Breast epithelium (tissue), 3 donors: Measurements from ENCODE around the gene SCPEP1.

Source experiments
- POLR2A ChIP-seq: fragments of 450-650 bp; IDR thresholded peaks from one replicate; pipeline ENCODE4 v1.6.1; 2016; ENCODE audit warnings: antibody characterized with exemption, mild to moderate bottlenecking, moderate library complexity
- TF ChIP-seq, protein P1 (sequence below), 3 donors: fragments of 450-650 bp; IDR thresholded peaks; one replicate each; pipeline ENCODE4 v1.5.1; 2016 to 2017; ENCODE audit warnings: antibody characterized with exemption in 3 of 3, mild to moderate bottlenecking in 3 of 3, moderate library complexity in 3 of 3

DNA sequence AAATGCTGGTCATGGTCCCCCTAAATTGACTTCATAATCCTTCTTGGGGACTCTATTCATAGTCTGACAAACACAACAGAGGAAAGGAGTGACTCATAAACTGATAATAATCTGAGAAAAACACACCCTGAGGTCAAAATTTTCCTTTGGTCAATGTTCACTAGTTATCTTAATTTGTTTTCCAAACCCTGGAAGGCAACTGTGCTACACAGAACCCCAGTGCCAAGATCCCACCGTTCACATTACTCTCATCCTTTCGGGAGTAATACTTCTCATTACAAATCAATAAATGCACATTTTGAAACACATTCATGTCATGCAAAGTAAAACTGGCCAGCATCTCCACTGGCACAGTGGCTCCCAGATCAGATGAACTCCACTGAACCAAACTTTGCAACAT is 40.2 kb upstream of the SCPEP1 start:
- TF ChIP-seq POLR2A = no peak
- TF ChIP-seq, protein P1, sequence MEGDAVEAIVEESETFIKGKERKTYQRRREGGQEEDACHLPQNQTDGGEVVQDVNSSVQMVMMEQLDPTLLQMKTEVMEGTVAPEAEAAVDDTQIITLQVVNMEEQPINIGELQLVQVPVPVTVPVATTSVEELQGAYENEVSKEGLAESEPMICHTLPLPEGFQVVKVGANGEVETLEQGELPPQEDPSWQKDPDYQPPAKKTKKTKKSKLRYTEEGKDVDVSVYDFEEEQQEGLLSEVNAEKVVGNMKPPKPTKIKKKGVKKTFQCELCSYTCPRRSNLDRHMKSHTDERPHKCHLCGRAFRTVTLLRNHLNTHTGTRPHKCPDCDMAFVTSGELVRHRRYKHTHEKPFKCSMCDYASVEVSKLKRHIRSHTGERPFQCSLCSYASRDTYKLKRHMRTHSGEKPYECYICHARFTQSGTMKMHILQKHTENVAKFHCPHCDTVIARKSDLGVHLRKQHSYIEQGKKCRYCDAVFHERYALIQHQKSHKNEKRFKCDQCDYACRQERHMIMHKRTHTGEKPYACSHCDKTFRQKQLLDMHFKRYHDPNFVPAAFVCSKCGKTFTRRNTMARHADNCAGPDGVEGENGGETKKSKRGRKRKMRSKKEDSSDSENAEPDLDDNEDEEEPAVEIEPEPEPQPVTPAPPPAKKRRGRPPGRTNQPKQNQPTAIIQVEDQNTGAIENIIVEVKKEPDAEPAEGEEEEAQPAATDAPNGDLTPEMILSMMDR (IDR thresholded peaks at IDR 0.05) = no peak
